Measurements from ENCODE around the gene SH2B2.

The SH2B2 gene

GRCh38 chr7:102248081-102248455 lies 38.6 kb upstream of the SH2B2 start:
- H3K9me3 ChIP-seq (ENCODE audit: insufficient read depth, low read depth, low read length): no peaks in the 10 kb centered on the region
- no peak overlapping the region for H3K14ac ChIP-seq (ENCODE audit: low read length)
- no peak overlapping the region for H4K12ac ChIP-seq (ENCODE audit: low read depth, low read length)
- no CpG with 5 or more reads among the region's 14 CpGs for whole genome bisulfite sequencing (ENCODE audit: extremely low coverage, insufficient coverage, insufficient read length)
- peaks cover 9 to 10% of the 10 kb centered on the region in 2 experiments for H3K4me1 ChIP-seq (ENCODE audit: control insufficient read depth in 1 of 2, insufficient read depth in 2 of 2, low read length in 2 of 2)
- H3K4me3 ChIP-seq (ENCODE audit: low read depth, low read length): no peak overlapping the region
- H3K18ac ChIP-seq (ENCODE audit: low read length): no peak overlapping the region
- no peak overlapping the region for H3K4ac ChIP-seq (ENCODE audit: low read depth, low read length)
- H3K27me3 ChIP-seq (ENCODE audit: insufficient read depth, low read length): no peaks in the 10 kb centered on the region
- H2BK120ac ChIP-seq (ENCODE audit: insufficient read depth, low read length, poor library complexity): no peak overlapping the region
- H2AFZ ChIP-seq (ENCODE audit: insufficient read depth, low read length, poor library complexity): no peak overlapping the region
- no peak overlapping the region for H2BK12ac ChIP-seq (ENCODE audit: low read length)
- H3K27ac ChIP-seq (ENCODE audit: low read depth, low read length): no peak overlapping the region
- no peaks in the 10 kb centered on the region for H3K79me1 ChIP-seq (ENCODE audit: low read length)
- peaks cover 18 to 30% of the 10 kb centered on the region in 2 experiments for H3K36me3 ChIP-seq (ENCODE audit: control insufficient read depth in 1 of 2, insufficient read depth in 2 of 2, low read length in 2 of 2)
- H2AK5ac ChIP-seq (ENCODE audit: low read length): no peak overlapping the region
- H4K8ac ChIP-seq (ENCODE audit: low read depth, low read length): no peak overlapping the region
- no peaks in the 10 kb centered on the region for H3K79me2 ChIP-seq (ENCODE audit: control insufficient read depth, insufficient read depth, low read length, poor library complexity)
- H4K91ac ChIP-seq (ENCODE audit: low read depth, low read length): no peak overlapping the region
- H3K23ac ChIP-seq (ENCODE audit: low read length): no peak overlapping the region
- H2BK5ac ChIP-seq (ENCODE audit: low read depth, low read length, poor library complexity): no peak overlapping the region
- no peak for DNase-seq
- no peak overlapping the region for H3K4me2 ChIP-seq (ENCODE audit: low read length)
- H3K9ac ChIP-seq (ENCODE audit: low read length): no peak overlapping the region

- no peaks in the 10 kb centered on the region for H3K79me1 ChIP-seq (ENCODE audit: low read length)
- H3K27ac ChIP-seq (ENCODE audit: low read depth, low read length): no peak overlapping the region
- H2BK5ac ChIP-seq (ENCODE audit: low read depth, low read length, poor library complexity): no peak overlapping the region
- H4K12ac ChIP-seq (ENCODE audit: low read depth, low read length): no peak overlapping the region
- H3K79me2 ChIP-seq (ENCODE audit: control insufficient read depth, insufficient read depth, low read length, poor library complexity): no peaks in the 10 kb centered on the region
- H3K18ac ChIP-seq (ENCODE audit: low read length): no peak overlapping the region
- H3K9me3 ChIP-seq (ENCODE audit: insufficient read depth, low read depth, low read length): no peaks in the 10 kb centered on the region
- no peak overlapping the region for H2BK12ac ChIP-seq (ENCODE audit: low read length)
- no CpG with 5 or more reads among the region's 117 CpGs for WGBS (ENCODE audit: extremely low coverage, insufficient coverage, insufficient read length)
- H2AFZ ChIP-seq (ENCODE audit: insufficient read depth, low read length, poor library complexity): no peak overlapping the region
- H3K4me1 ChIP-seq (ENCODE audit: control insufficient read depth in 1 of 2, insufficient read depth in 2 of 2, low read length in 2 of 2): peaks cover 9 to 10% of the 10 kb centered on the region in 2 experiments
- H3K14ac ChIP-seq (ENCODE audit: low read length): no peak overlapping the region
- H3K36me3 ChIP-seq (ENCODE audit: control insufficient read depth in 1 of 2, insufficient read depth in 2 of 2, low read length in 2 of 2): peaks cover 18 to 33% of the 10 kb centered on the region in 2 experiments
- H3K27me3 ChIP-seq (ENCODE audit: insufficient read depth, low read length): no peaks in the 10 kb centered on the region
- H3K4me3 ChIP-seq (ENCODE audit: low read depth, low read length): no peak overlapping the region
- no peak overlapping the region for H2AK5ac ChIP-seq (ENCODE audit: low read length)
- no peak overlapping the region for H3K4me2 ChIP-seq (ENCODE audit: low read length)
- no peak overlapping the region for H3K9ac ChIP-seq (ENCODE audit: low read length)
- DNase-seq: no peak
- H3K23ac ChIP-seq (ENCODE audit: low read length): no peak overlapping the region
- no peak overlapping the region for H4K8ac ChIP-seq (ENCODE audit: low read depth, low read length)
- H4K91ac ChIP-seq (ENCODE audit: low read depth, low read length): no peak overlapping the region
- H2BK120ac ChIP-seq (ENCODE audit: insufficient read depth, low read length, poor library complexity): no peak overlapping the region
- no peak overlapping the region for H3K4ac ChIP-seq (ENCODE audit: low read depth, low read length)
These were observed 37.9 kb upstream of the SH2B2 start for GRCh38 chr7:102248456-102249395.

GRCh38 chr7:102251531-102252365 lies 34.9 kb upstream of the SH2B2 start:
- WGBS (ENCODE audit: extremely low coverage, insufficient coverage, insufficient read length): no CpG with 5 or more reads among the region's 7 CpGs

GRCh38 chr7:102252366-102252982 lies 34.2 kb upstream of the SH2B2 start:
- H3K4me3 ChIP-seq (ENCODE audit: low read depth, low read length): no peak overlapping the region
- H3K27me3 ChIP-seq (ENCODE audit: insufficient read depth, low read length): no peaks in the 10 kb centered on the region
- no peak overlapping the region for H3K27ac ChIP-seq (ENCODE audit: low read depth, low read length)
- H2AK5ac ChIP-seq (ENCODE audit: low read length): no peak overlapping the region
- no peak overlapping the region for H3K18ac ChIP-seq (ENCODE audit: low read length)
- WGBS (ENCODE audit: extremely low coverage, insufficient coverage, insufficient read length): no CpG with 5 or more reads among the region's 11 CpGs
- no peak overlapping the region for H2AFZ ChIP-seq (ENCODE audit: insufficient read depth, low read length, poor library complexity)
- H2BK120ac ChIP-seq (ENCODE audit: insufficient read depth, low read length, poor library complexity): no peak overlapping the region
- H4K8ac ChIP-seq (ENCODE audit: low read depth, low read length): no peak overlapping the region
- no peak overlapping the region for H4K12ac ChIP-seq (ENCODE audit: low read depth, low read length)
- H3K4ac ChIP-seq (ENCODE audit: low read depth, low read length): no peak overlapping the region
- peaks cover 18 to 25% of the 10 kb centered on the region in 2 experiments for H3K36me3 ChIP-seq (ENCODE audit: control insufficient read depth in 1 of 2, insufficient read depth in 2 of 2, low read length in 2 of 2)
- no peak overlapping the region for H4K91ac ChIP-seq (ENCODE audit: low read depth, low read length)
- H2BK12ac ChIP-seq (ENCODE audit: low read length): no peak overlapping the region
- H2BK5ac ChIP-seq (ENCODE audit: low read depth, low read length, poor library complexity): no peak overlapping the region
- no peak overlapping the region for H3K23ac ChIP-seq (ENCODE audit: low read length)
- no peak overlapping the region for H3K9ac ChIP-seq (ENCODE audit: low read length)
- H3K14ac ChIP-seq (ENCODE audit: low read length): no peak overlapping the region
- no peak overlapping the region for H3K4me2 ChIP-seq (ENCODE audit: low read length)
- peaks cover 2% of the 10 kb centered on the region for H3K9me3 ChIP-seq (ENCODE audit: insufficient read depth, low read depth, low read length)
- DNase-seq: no peak
- no peaks in the 10 kb centered on the region for H3K79me2 ChIP-seq (ENCODE audit: control insufficient read depth, insufficient read depth, low read length, poor library complexity)
- no peaks in the 10 kb centered on the region for H3K4me1 ChIP-seq (ENCODE audit: control insufficient read depth in 1 of 2, insufficient read depth in 2 of 2, low read length in 2 of 2)
- no peaks in the 10 kb centered on the region for H3K79me1 ChIP-seq (ENCODE audit: low read length)

More at GRCh38 chr7:102251531-102252365, 34.9 kb upstream of the SH2B2 start:
- H3K36me3 ChIP-seq (ENCODE audit: control insufficient read depth in 1 of 2, insufficient read depth in 2 of 2, low read length in 2 of 2): peaks cover 20 to 27% of the 10 kb centered on the region in 2 experiments
- no peaks in the 10 kb centered on the region for H3K79me2 ChIP-seq (ENCODE audit: control insufficient read depth, insufficient read depth, low read length, poor library complexity)
- no peaks in the 10 kb centered on the region for H3K79me1 ChIP-seq (ENCODE audit: low read length)
- H3K4me2 ChIP-seq (ENCODE audit: low read length): no peak overlapping the region
- no peaks in the 10 kb centered on the region for H3K27me3 ChIP-seq (ENCODE audit: insufficient read depth, low read length)
- no peak overlapping the region for H3K9ac ChIP-seq (ENCODE audit: low read length)
- H3K4me3 ChIP-seq (ENCODE audit: low read depth, low read length): no peak overlapping the region
- H3K14ac ChIP-seq (ENCODE audit: low read length): no peak overlapping the region
- H4K91ac ChIP-seq (ENCODE audit: low read depth, low read length): no peak overlapping the region
- no peaks in the 10 kb centered on the region for H3K4me1 ChIP-seq (ENCODE audit: control insufficient read depth in 1 of 2, insufficient read depth in 2 of 2, low read length in 2 of 2)
- H3K4ac ChIP-seq (ENCODE audit: low read depth, low read length): no peak overlapping the region
- H3K18ac ChIP-seq (ENCODE audit: low read length): no peak overlapping the region
- H3K9me3 ChIP-seq (ENCODE audit: insufficient read depth, low read depth, low read length): no peaks in the 10 kb centered on the region
- H2AK5ac ChIP-seq (ENCODE audit: low read length): no peak overlapping the region
- H2AFZ ChIP-seq (ENCODE audit: insufficient read depth, low read length, poor library complexity): no peak overlapping the region
- H3K23ac ChIP-seq (ENCODE audit: low read length): no peak overlapping the region
- no peak overlapping the region for H4K12ac ChIP-seq (ENCODE audit: low read depth, low read length)
- no peak overlapping the region for H2BK12ac ChIP-seq (ENCODE audit: low read length)
- no peak for DNase-seq
- no peak overlapping the region for H4K8ac ChIP-seq (ENCODE audit: low read depth, low read length)
- H2BK5ac ChIP-seq (ENCODE audit: low read depth, low read length, poor library complexity): no peak overlapping the region
- no peak overlapping the region for H3K27ac ChIP-seq (ENCODE audit: low read depth, low read length)
- H2BK120ac ChIP-seq (ENCODE audit: insufficient read depth, low read length, poor library complexity): no peak overlapping the region

Measured in trophoblast cell (in vitro differentiated cells and primary cell).